PFSK-1 (cell line): ENCODE results near the gene AVPI1.

Source experiments
- FOXP2 ChIP-seq: optimal IDR thresholded peaks from 2 replicates; pipeline ENCODE3; 2011; ENCODE audit warnings: borderline replicate concordance, control low read depth, inconsistent platforms; ENCODE audit not compliant: insufficient read depth; ENCODE audit errors: extremely low read length, extremely low read depth
- POLR2AphosphoS5 ChIP-seq: IDR thresholded peaks from 2 replicates; pipeline ENCODE4 v1.6.1; 2012; ENCODE audit warnings: low read depth, mild to moderate bottlenecking, control low read depth, low read length, moderate library complexity
- REST ChIP-seq, 2 experiments: IDR thresholded peaks; 2 replicates each; pipeline versions ENCODE4 v1.6.1 to v1.8.0; 2011 to 2012; ENCODE audit warnings: low read depth in 2 of 2, low read length in 2 of 2, control low read depth in 1 of 2, inconsistent platforms in 1 of 2, mild to moderate bottlenecking in 1 of 2, moderate library complexity in 1 of 2; ENCODE audit not compliant: insufficient read depth in 1 of 2
- SIN3A ChIP-seq: IDR thresholded peaks from 2 replicates; pipeline ENCODE4 v1.6.1; 2012; ENCODE audit warnings: mild to moderate bottlenecking, low read length, moderate library complexity, borderline replicate concordance; ENCODE audit not compliant: insufficient read depth
- TAF1 ChIP-seq: IDR thresholded peaks from 2 replicates; pipeline ENCODE4 v1.6.1; 2012; ENCODE audit warnings: low read length, control low read depth, borderline replicate concordance; ENCODE audit not compliant: insufficient read depth

Gene AVPI1

GRCh38 chr10:97656777-97657176, 30.3 kb downstream of the AVPI1 start:
- TF ChIP-seq POLR2AphosphoS5 (no peak), TAF1 (no peak), SIN3A (no peak), REST (IDR thresholded peaks at IDR 0.05; ENCODE audit: insufficient read depth in 1 of 2, low read depth in 2 of 2, low read length in 2 of 2) (no peak), FOXP2 (no peak)

GRCh38 chr10:97651773-97652172, 35.3 kb downstream of the AVPI1 start:
- TF ChIP-seq REST (IDR thresholded peaks at IDR 0.05; ENCODE audit: insufficient read depth in 1 of 2, low read depth in 2 of 2, low read length in 2 of 2) (no peak), POLR2AphosphoS5 (no peak), TAF1 (no peak), FOXP2 (no peak), SIN3A (no peak)

- TF ChIP-seq FOXP2 = no peak
- TF ChIP-seq SIN3A = no peak
- TF ChIP-seq TAF1 = no peak
- no peak for TF ChIP-seq REST (IDR thresholded peaks at IDR 0.05; ENCODE audit: insufficient read depth in 1 of 2, low read depth in 2 of 2, low read length in 2 of 2)
- no peak for TF ChIP-seq POLR2AphosphoS5
These were observed 36.3 kb downstream of the AVPI1 start for GRCh38 chr10:97650726-97651125.

- TF ChIP-seq FOXP2 = no peak
- no peak for TF ChIP-seq POLR2AphosphoS5
- no peak for TF ChIP-seq TAF1
- no peak for TF ChIP-seq SIN3A
- no peak for TF ChIP-seq REST (IDR thresholded peaks at IDR 0.05; ENCODE audit: insufficient read depth in 1 of 2, low read depth in 2 of 2, low read length in 2 of 2)
These were observed 38.3 kb downstream of the AVPI1 start for GRCh38 chr10:97648562-97649404.
